Adrenal gland (tissue), 12 donors: ENCODE results near the gene MRPS34. TPM values are rescaled to one million over a fixed set of nuclear protein-coding genes. Genes with fewer than 3 reads are reported as not detected.
A peak's percentile ranks its signal among the peaks of the same experiment; 100 is the strongest.

ENCODE experiments used
- DNase-seq, 7 donors: peaks; one replicate each; pipeline ENCODE4 v3.0.0-alpha.2; 2019 to 2020
- H3K27ac ChIP-seq, 5 donors: fragments of 200-600 bp; sonication (generic) in 4 of 5; 1 replicate in 3 of 5; 2 replicates in 2 of 5; pipeline versions ENCODE4 v1.5.1 to v1.8.0; 2016 to 2020; ENCODE audit warnings: mild to moderate bottlenecking in 1 of 5
- H3K27me3 ChIP-seq: fragments of 200-600 bp; 2 replicates; pipeline ENCODE4 v1.8.0; 2021
- H3K36me3 ChIP-seq, 2 donors: fragments of 200-600 bp; replicated peaks in 1 of 2; 1 replicate in 1 of 2; 2 replicates in 1 of 2; pipeline versions ENCODE4 v1.5.1 to v1.8.0; 2018 to 2022
- H3K4me1 ChIP-seq, 2 donors: fragments of 200-600 bp; replicated peaks in 1 of 2; 1 replicate in 1 of 2; 2 replicates in 1 of 2; pipeline versions ENCODE4 v1.5.1 to v1.8.0; 2018 to 2021
- H3K4me3 ChIP-seq, 4 donors: fragments of 200-600 bp; sonication (generic) in 3 of 4; one replicate each; pipeline ENCODE4 v1.5.1; 2016 to 2018
- H3K9me3 ChIP-seq, 3 donors: fragments of 200-600 bp; sonication (generic) in 1 of 3; replicated peaks in 1 of 3; 1 replicate in 2 of 3; 2 replicates in 1 of 3; pipeline versions ENCODE4 v1.5.1 to v1.8.0; 2016 to 2021
- CTCF ChIP-seq, 6 experiments: fragments of 450-650 bp in 4 of 6; fragments of 200-600 bp in 2 of 6; sonication (generic) in 1 of 6; IDR thresholded peaks; 1 replicate in 5 of 6; 2 replicates in 1 of 6; pipeline versions ENCODE4 v1.5.1 to v1.8.0; 2016 to 2021; ENCODE audit warnings: antibody characterized with exemption in 6 of 6, mild to moderate bottlenecking in 2 of 6, moderate library complexity in 1 of 6
- POLR2A ChIP-seq, 2 donors: fragments of 450-650 bp; IDR thresholded peaks; one replicate each; pipeline ENCODE4 v1.6.1; 2017; ENCODE audit warnings: antibody characterized with exemption in 2 of 2, mild to moderate bottlenecking in 2 of 2, moderate library complexity in 1 of 2
- WGBS, 4 donors: extraction: QIAGEN DNeasy Blood & Tissue Kit in 2 of 4; methylation state at CpG; one replicate each; pipeline versions ENCODE4 v1.1.5 to v1.1.7; 2013 to 2017; 5-methylcytosine and 5-hydroxymethylcytosine counted together
- intact Hi-C, 2 donors: fragments of 100-400 bp; cut with DNase I; formaldehyde crosslinking; loops; one replicate each; pipeline versions ENCODE4 v1.14.1 to v1.15.0; 2022 to 2023
- polyA plus RNA-seq, 3 donors: library from polyadenylated mRNA; stranded (reverse); fragments of 200-250 nt in 2 of 3; fragments of 350-450 nt in 1 of 3; fragmentation: Illumina TruSeq in 1 of 3; extraction: RNeasy Lipid Tissue Mini Kit (QIAGEN cat#74804) in 1 of 3; gene quantifications; one replicate each; pipeline ENCODE4 v1.2.3, GENCODE V29; 2013 to 2014
- total RNA-seq, 9 donors: library from RNA; depleted of rRNA in 4 of 9; stranded (reverse); fragments of >200 nt in 4 of 9; fragments of 120-200 nt in 1 of 9; fragmentation: NEBNext Ultra II Directional in 1 of 9; extraction: Animal tissue kit (Norgen Biotek cat#: 25700) in 1 of 9; gene quantifications; one replicate each; pipeline versions ENCODE4 v1.1.0 to v1.2.4, GENCODE V29; 2013 to 2023
- donor health status: healthy with polysubstance abuse.
- donor health status: Bipolar disorder and iron deficiency.
- donor health status: DM: yes; HTN: yes; CAD: no.
- donor health status: DM: no; HTN: no; CAD: no.
- donor health status: DM: no; HTN: no; CAD: no.
- donor health status: DM: yes; HTN: yes; CAD: no.

The MRPS34 gene
- total and polyA plus RNA-seq, 12 donors = 84.3 to 226 (median 141) TPM

GRCh38 chr16:1768767-1769401, 4.0 kb downstream of the MRPS34 start:
- no peaks in the 10 kb centered on the region for H3K27me3 ChIP-seq
- DNase-seq = peak in 3 of 7 donors; percentile 41 to 70 (median 46)
- H3K36me3 ChIP-seq = peaks cover 0 to 55% of the 10 kb centered on the region in 2 donors
- H3K4me3 ChIP-seq = no peak overlapping the region
- peak overlapping the region in 2 of 5 donors; percentile 92 to 93 for H3K27ac ChIP-seq
- WGBS, 4 donors = 73 to 90% (median 76%) methylated on average over 12 to 26 of the region's 26 CpGs
- H3K4me1 ChIP-seq = peaks cover 15 to 25% of the 10 kb centered on the region in 2 donors
- H3K9me3 ChIP-seq = no peaks in the 10 kb centered on the region
- intact Hi-C loops = no loop called here
- TF ChIP-seq POLR2A (IDR thresholded peaks at IDR 0.05) = no peak
- TF ChIP-seq CTCF (IDR thresholded peaks at IDR 0.05) = no peak

GRCh38 chr16:1768061-1768766, 4.7 kb downstream of the MRPS34 start:
- H3K27me3 ChIP-seq = no peaks in the 10 kb centered on the region

GRCh38 chr16:1767116-1767994, 5.6 kb downstream of the MRPS34 start:
- intact Hi-C loops = no loop called here
- Histone ChIP-seq H3K4me1 (peaks cover 10 to 21% of the 10 kb centered on the region in 2 donors), H3K27me3 (no peaks in the 10 kb centered on the region), H3K36me3 (peaks cover 0 to 67% of the 10 kb centered on the region in 2 donors), H3K4me3 (no peak overlapping the region), H3K9me3 (no peaks in the 10 kb centered on the region), H3K27ac (no peak overlapping the region)
- no peak for TF ChIP-seq POLR2A (IDR thresholded peaks at IDR 0.05)
- TF ChIP-seq CTCF (IDR thresholded peaks at IDR 0.05) = no peak
- DNase-seq = no peak
- WGBS, 4 donors = 91 to 98% (median 94%) methylated on average over 13 to 42 of the region's 42 CpGs

More at GRCh38 chr16:1768061-1768766, 4.7 kb downstream of the MRPS34 start:
- Histone ChIP-seq H3K4me1 (peaks cover 12 to 22% of the 10 kb centered on the region in 2 donors), H3K9me3 (no peaks in the 10 kb centered on the region), H3K27ac (no peak overlapping the region), H3K4me3 (no peak overlapping the region), H3K36me3 (peaks cover 0 to 59% of the 10 kb centered on the region in 2 donors)
- 86 to 90% (median 89%) methylated on average over 14 to 41 of the region's 41 CpGs for WGBS, 4 donors
- no peak for DNase-seq
- TF ChIP-seq POLR2A (IDR thresholded peaks at IDR 0.05) (no peak), CTCF (IDR thresholded peaks at IDR 0.05) (no peak)
- intact Hi-C loops = no loop called here

- TF ChIP-seq CTCF (IDR thresholded peaks at IDR 0.05) (no peak), POLR2A (IDR thresholded peaks at IDR 0.05) (no peak)
- intact Hi-C loops = no loop called here
- Histone ChIP-seq H3K27me3 (no peaks in the 10 kb centered on the region), H3K9me3 (no peaks in the 10 kb centered on the region), H3K4me1 (peaks cover 4 to 15% of the 10 kb centered on the region in 2 donors), H3K36me3 (peaks cover 0 to 74% of the 10 kb centered on the region in 2 donors), H3K27ac (no peak overlapping the region), H3K4me3 (no peak overlapping the region)
- no peak for DNase-seq
- WGBS, 4 donors = 92 to 96% (median 92%) methylated on average over 5 to 18 of the region's 18 CpGs; no CpG with 5 or more reads in 1 of the 4 donors
Measured at GRCh38 chr16:1766701-1767100, 6.2 kb downstream of the MRPS34 start.
